Lung (tissue), 12 donors: ENCODE results near the gene HMGN1. TPM values are rescaled to one million over a fixed set of nuclear protein-coding genes. Genes with fewer than 3 reads are reported as not detected.
"Not testable (repeated sequence)": the region's sequence is repeated elsewhere in the genome, so short reads cannot be mapped to it uniquely, and the experiment has no call there.

ENCODE experiments used
- ATAC-seq: fragments of 200-7000 bp; cut with Tn5 transposase; one replicate; pipeline ENCODE4 v1.9.1; 2020; ENCODE audit warnings: moderate number of reproducible peaks; ENCODE audit not compliant: insufficient read depth, low FRiP score
- DNase-seq, 3 donors: peaks; one replicate each; pipeline ENCODE4 v3.0.0-alpha.2; 2013 to 2017
- H3K27ac ChIP-seq, 2 donors: one replicate each; pipeline ENCODE4 v1.5.1; 2013; ENCODE audit warnings: mild to moderate bottlenecking in 2 of 2, moderate library complexity in 2 of 2, control low read depth in 1 of 2, inconsistent platforms in 1 of 2, low read depth in 1 of 2, low read length in 1 of 2
- H3K27me3 ChIP-seq, 3 donors: one replicate each; pipeline ENCODE4 v1.5.1; 2013; ENCODE audit warnings: low read length in 2 of 3; ENCODE audit not compliant: control insufficient read depth in 3 of 3, insufficient read depth in 3 of 3
- H3K36me3 ChIP-seq, 4 donors: one replicate each; pipeline ENCODE4 v1.5.1; 2013; ENCODE audit warnings: low read length in 4 of 4, mild to moderate bottlenecking in 1 of 4, moderate library complexity in 1 of 4; ENCODE audit not compliant: control insufficient read depth in 4 of 4, insufficient read depth in 4 of 4
- H3K4me1 ChIP-seq, 5 donors: one replicate each; pipeline ENCODE4 v1.5.1; 2013; ENCODE audit warnings: low read length in 5 of 5, mild to moderate bottlenecking in 2 of 5, moderate library complexity in 1 of 5; ENCODE audit not compliant: control insufficient read depth in 5 of 5, insufficient read depth in 5 of 5
- H3K4me3 ChIP-seq: one replicate; pipeline ENCODE4 v1.5.1; 2013; ENCODE audit warnings: mild to moderate bottlenecking, control low read depth, moderate library complexity
- H3K9ac ChIP-seq, 2 donors: one replicate each; pipeline ENCODE4 v1.5.1; 2013; ENCODE audit warnings: low read length in 2 of 2, control low read depth in 1 of 2; ENCODE audit not compliant: insufficient read depth in 1 of 2
- H3K9me3 ChIP-seq, 4 donors: one replicate each; pipeline ENCODE4 v1.5.1; 2013; ENCODE audit warnings: low read length in 3 of 4, mild to moderate bottlenecking in 1 of 4, moderate library complexity in 1 of 4; ENCODE audit not compliant: control insufficient read depth in 4 of 4, insufficient read depth in 3 of 4
- WGBS, 2 donors: extraction: QIAGEN DNeasy Blood & Tissue Kit; methylation state at CpG; one replicate each; pipeline ENCODE4 v1.1.7; 2013; 5-methylcytosine and 5-hydroxymethylcytosine counted together
- polyA plus RNA-seq, 2 donors: library from polyadenylated mRNA; stranded (reverse); fragments of 200-250 nt; gene quantifications; one replicate each; pipeline ENCODE4 v1.2.1, GENCODE V29; 2013
- total RNA-seq, 2 donors: library from RNA; depleted of rRNA in 1 of 2; stranded (reverse); fragments of >200 nt in 1 of 2; gene quantifications; one replicate each; pipeline ENCODE4 v1.2.1, GENCODE V29; 2014 to 2021
- TF ChIP-seq, protein P1 (sequence below): IDR thresholded peaks from 2 replicates; pipeline ENCODE4 v1.5.1; 2012; ENCODE audit warnings: mild to moderate bottlenecking; ENCODE audit errors: control extremely low read depth, extremely low read depth
- donor health status: control.
- donor health status: control.
- donor health status: Bipolar disorder and iron deficiency.
- donor health status: healthy.
- donor health status: DM: yes; HTN: yes; CAD: no.

HMGN1 gene
- total and polyA plus RNA-seq, 4 donors, result 124 to 375 (median 166) TPM

DNA sequence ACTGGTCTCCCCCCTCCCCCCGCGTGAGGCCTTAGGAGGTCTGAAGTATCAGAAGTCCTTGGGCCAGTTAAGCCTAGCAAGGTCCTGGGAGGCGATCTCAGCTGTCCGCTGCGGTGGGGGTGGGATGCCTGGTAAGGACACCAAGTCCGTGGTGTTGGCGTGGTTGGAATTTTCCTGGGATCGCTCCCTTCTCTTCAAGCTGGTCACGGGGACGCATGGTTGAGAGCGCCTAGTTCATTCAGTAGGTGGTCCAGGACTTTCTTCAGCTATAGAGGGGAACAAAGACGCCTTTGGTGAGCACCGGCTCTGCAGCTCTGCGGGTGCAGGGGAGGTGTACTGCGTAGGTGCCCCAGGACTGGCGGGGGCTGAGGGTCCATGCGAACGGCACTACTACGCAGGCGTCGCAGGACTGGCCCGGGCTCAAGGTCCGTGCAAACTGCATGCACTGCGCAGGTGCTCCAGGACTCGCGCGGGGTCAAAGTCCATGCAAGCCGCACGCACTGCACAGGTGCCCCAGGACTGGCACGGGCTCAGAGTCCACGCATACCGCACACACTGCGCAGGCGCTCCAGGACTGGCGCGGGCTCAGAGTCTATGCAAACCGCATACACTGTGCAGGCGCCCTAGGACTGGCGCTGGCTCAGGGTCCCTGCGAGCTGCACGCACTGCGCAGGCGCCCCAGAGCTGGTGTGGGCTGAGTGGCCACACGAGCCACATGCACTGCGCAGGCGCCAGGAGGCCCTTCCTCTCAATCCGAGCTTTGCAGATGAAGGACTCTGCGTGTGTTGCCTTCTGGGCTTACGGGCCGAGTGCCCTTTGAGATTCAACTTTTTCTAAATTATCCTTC, 36.6 kb upstream of the HMGN1 start:
- Histone ChIP-seq H3K27me3 (no peaks in the 10 kb centered on the region), H3K4me1 (peaks cover 0 to 22% (median 11%) of the 10 kb centered on the region in 5 donors), H3K4me3 (no peak overlapping the region), H3K9ac (peak overlapping the region in 1 of 2 donors; percentile 70), H3K27ac (peak overlapping the region; percentile 50 to 55), H3K36me3 (peaks cover 0 to 2% (median 0%) of the 10 kb centered on the region in 4 donors), H3K9me3 (no peaks in the 10 kb centered on the region)
- WGBS, 2 donors, result 58 to 73% methylated on average over 50 of the region's 50 CpGs
- ATAC-seq, result peak; percentile 67
- peak; percentile 88 to 91 (median 90) for DNase-seq
- TF ChIP-seq, protein P1, sequence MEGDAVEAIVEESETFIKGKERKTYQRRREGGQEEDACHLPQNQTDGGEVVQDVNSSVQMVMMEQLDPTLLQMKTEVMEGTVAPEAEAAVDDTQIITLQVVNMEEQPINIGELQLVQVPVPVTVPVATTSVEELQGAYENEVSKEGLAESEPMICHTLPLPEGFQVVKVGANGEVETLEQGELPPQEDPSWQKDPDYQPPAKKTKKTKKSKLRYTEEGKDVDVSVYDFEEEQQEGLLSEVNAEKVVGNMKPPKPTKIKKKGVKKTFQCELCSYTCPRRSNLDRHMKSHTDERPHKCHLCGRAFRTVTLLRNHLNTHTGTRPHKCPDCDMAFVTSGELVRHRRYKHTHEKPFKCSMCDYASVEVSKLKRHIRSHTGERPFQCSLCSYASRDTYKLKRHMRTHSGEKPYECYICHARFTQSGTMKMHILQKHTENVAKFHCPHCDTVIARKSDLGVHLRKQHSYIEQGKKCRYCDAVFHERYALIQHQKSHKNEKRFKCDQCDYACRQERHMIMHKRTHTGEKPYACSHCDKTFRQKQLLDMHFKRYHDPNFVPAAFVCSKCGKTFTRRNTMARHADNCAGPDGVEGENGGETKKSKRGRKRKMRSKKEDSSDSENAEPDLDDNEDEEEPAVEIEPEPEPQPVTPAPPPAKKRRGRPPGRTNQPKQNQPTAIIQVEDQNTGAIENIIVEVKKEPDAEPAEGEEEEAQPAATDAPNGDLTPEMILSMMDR, result no peak

DNA sequence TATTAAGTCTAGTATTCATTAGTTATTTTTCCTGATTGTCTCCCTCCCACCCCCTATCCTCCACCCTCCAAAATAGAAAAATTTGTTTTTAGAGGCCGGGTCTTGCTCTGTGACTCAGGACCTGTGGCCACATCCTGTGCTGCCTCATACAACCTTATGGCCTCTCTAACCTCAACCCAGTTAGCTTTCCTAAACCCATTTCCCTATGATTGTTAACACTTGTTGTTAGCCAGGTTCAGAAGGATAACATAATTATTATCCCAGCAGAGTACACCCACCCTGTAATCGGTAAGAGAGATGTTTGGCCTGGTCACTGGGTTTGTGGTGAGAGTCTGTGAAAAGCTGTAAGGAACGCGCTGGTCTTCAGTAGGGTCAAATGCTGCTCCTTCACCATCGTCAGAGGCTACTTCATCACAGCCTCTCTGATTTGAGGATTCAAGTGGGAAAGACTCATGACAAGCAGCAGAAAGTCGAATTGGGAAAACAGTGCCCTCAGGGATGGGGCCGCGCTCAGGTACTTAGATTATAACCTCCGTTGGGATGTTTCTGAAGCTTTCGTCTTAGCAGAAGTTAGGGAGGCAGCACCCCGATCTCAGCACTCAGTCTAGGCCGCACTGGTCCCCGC, 35.9 kb upstream of the HMGN1 start:
- no peaks in the 10 kb centered on the region for H3K27me3 ChIP-seq
- H3K4me3 ChIP-seq, result no peak overlapping the region
- H3K27ac ChIP-seq, result peak overlapping the region in 1 of 2 donors; percentile 50
- no peaks in the 10 kb centered on the region for H3K36me3 ChIP-seq
- TF ChIP-seq, protein P1, result no peak
- H3K4me1 ChIP-seq, result peaks cover 0 to 22% (median 11%) of the 10 kb centered on the region in 5 donors
- ATAC-seq (no peak), DNase-seq (no peak)
- no peaks in the 10 kb centered on the region for H3K9me3 ChIP-seq
- 87 to 90% methylated on average over 13 of the region's 13 CpGs for WGBS, 2 donors
- H3K9ac ChIP-seq, result no peak overlapping the region

DNA sequence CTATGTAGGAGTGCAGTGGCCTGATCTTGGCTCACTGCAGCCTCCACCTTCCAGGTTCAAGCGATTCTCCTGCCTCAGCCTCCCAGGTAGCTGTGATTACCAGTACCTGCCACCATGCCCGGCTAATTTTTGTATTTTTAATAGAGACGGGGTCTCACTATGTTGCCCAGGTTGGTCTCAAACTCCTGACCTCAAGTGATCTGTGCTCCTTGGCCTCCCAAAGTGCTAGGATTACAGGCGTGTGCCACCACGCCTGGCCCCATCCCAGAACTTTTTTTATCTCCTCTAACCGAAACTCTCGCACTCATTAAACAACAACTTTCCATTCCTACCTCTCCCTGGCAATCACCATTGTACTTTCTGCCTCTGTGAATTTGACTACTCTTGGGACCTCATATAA, 33.2 kb upstream of the HMGN1 start:
- DNase-seq, result not testable (repeated sequence)

DNA sequence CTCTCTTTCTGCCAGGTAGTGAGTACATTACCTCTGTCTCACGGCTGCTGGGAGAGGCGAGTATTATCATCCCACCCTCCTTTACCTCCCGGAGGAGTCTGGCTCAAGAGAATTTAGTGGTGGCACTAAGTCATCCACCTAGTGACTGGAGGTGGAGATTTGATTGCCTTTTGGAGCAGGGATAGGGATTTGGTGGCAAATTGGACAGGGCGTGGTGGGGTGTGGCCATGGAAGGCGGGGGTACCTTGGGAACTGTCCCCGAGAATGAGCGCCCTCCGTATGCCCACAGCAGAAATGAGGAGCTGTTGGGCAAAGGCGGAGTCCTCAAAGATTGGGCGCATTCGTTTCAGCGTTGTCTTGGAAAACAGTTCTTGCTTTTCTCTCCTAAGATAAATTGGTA, 32.1 kb upstream of the HMGN1 start:
- H3K4me1 ChIP-seq, result peaks cover 0 to 8% (median 3%) of the 10 kb centered on the region in 5 donors
- DNase-seq, result peak in 1 of 3 donors; percentile 17
- TF ChIP-seq, protein P1, result no peak
- no peaks in the 10 kb centered on the region for H3K27me3 ChIP-seq
- ATAC-seq, result no peak
- H3K4me3 ChIP-seq, result peak overlapping the region; percentile 98
- H3K27ac ChIP-seq, result peak overlapping the region in 1 of 2 donors; percentile 98
- H3K36me3 ChIP-seq, result no peaks in the 10 kb centered on the region
- H3K9ac ChIP-seq, result peak overlapping the region in 1 of 2 donors; percentile 87
- WGBS, 2 donors, result 27 to 34% methylated on average over 12 of the region's 12 CpGs
- no peaks in the 10 kb centered on the region for H3K9me3 ChIP-seq

More for the DNA sequence above, 33.2 kb upstream of the HMGN1 start:
- peaks cover 0 to 11% (median 4%) of the 10 kb centered on the region in 5 donors for H3K4me1 ChIP-seq
- ATAC-seq, H3K9ac ChIP-seq, H3K36me3 ChIP-seq, H3K27me3 ChIP-seq, H3K27ac ChIP-seq, H3K9me3 ChIP-seq, H3K4me3 ChIP-seq: not testable (repeated sequence)
- 96 to 97% methylated on average over 7 of the region's 7 CpGs for WGBS, 2 donors
